Liver (tissue), 3 donors: Measurements from ENCODE around the gene TMEM234.

ENCODE experiments used
- FOXA1 ChIP-seq: IDR thresholded peaks from 2 replicates; pipeline ENCODE4 v1.6.1; 2016; ENCODE audit warnings: antibody characterized with exemption
- GABPA ChIP-seq, 2 donors: IDR thresholded peaks in 1 of 2; conservative IDR thresholded peaks in 1 of 2; 2 replicates each; pipeline ENCODE4 v1.6.1; 2016; ENCODE audit warnings: antibody characterized with exemption in 2 of 2, mild to moderate bottlenecking in 1 of 2, moderate library complexity in 1 of 2
- SP1 ChIP-seq: IDR thresholded peaks from 2 replicates; pipeline ENCODE4 v1.6.1; 2018; ENCODE audit warnings: antibody characterized with exemption, mild to moderate bottlenecking
- TAF1 ChIP-seq: conservative IDR thresholded peaks from 2 replicates; pipeline ENCODE4 v1.6.1; 2016; ENCODE audit warnings: antibody characterized with exemption, mild to moderate bottlenecking
- ZBTB33 ChIP-seq: IDR thresholded peaks from 2 replicates; pipeline ENCODE4 v1.6.1; 2016; ENCODE audit warnings: antibody characterized with exemption
- TF ChIP-seq, protein P1 (sequence below): fragments of 150-350 bp; IDR thresholded peaks from 2 replicates; pipeline ENCODE4 v1.5.1; 2017; ENCODE audit warnings: improper control_type of control experiment, low read depth, low read length; ENCODE audit not compliant: missing input control
- TF ChIP-seq, protein P2 (sequence below): IDR thresholded peaks from 2 replicates; pipeline ENCODE4 v1.6.1; 2016; ENCODE audit warnings: antibody characterized with exemption
- donor health status: healthy.
- donor health status: healthy.

- TF ChIP-seq, protein P1, sequence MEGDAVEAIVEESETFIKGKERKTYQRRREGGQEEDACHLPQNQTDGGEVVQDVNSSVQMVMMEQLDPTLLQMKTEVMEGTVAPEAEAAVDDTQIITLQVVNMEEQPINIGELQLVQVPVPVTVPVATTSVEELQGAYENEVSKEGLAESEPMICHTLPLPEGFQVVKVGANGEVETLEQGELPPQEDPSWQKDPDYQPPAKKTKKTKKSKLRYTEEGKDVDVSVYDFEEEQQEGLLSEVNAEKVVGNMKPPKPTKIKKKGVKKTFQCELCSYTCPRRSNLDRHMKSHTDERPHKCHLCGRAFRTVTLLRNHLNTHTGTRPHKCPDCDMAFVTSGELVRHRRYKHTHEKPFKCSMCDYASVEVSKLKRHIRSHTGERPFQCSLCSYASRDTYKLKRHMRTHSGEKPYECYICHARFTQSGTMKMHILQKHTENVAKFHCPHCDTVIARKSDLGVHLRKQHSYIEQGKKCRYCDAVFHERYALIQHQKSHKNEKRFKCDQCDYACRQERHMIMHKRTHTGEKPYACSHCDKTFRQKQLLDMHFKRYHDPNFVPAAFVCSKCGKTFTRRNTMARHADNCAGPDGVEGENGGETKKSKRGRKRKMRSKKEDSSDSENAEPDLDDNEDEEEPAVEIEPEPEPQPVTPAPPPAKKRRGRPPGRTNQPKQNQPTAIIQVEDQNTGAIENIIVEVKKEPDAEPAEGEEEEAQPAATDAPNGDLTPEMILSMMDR, result no peak
- no peak for TF ChIP-seq SP1
- no peak for TF ChIP-seq TAF1
- TF ChIP-seq FOXA1, result no peak
- no peak for TF ChIP-seq GABPA (IDR thresholded peaks at IDR 0.05 in 1 of 2, conservative IDR thresholded peaks at IDR 0.05 in 1 of 2)
- TF ChIP-seq ZBTB33, result no peak
- TF ChIP-seq, protein P2, sequence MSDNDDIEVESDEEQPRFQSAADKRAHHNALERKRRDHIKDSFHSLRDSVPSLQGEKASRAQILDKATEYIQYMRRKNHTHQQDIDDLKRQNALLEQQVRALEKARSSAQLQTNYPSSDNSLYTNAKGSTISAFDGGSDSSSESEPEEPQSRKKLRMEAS, result no peak
Measured at GRCh38 chr1:32232558-32233304, 10.6 kb upstream of the TMEM234 start.
